GM12878 (cell line): ENCODE data around the gene C3orf49. TPM values are rescaled to one million over a fixed set of nuclear protein-coding genes. Genes with fewer than 3 reads are reported as not detected.

Experiments
- ATAC-seq: fragments of 200-7000 bp; cut with Tn5 transposase; 3 replicates; pipeline ENCODE4 v1.9.1; 2020; ENCODE audit warnings: mild to moderate bottlenecking, moderate library complexity
- BruUV-seq: library from RNA; stranded (reverse); fragments of 400-500 nt; replicated peaks from 2 replicates; lab custom pipeline; 2021; lab: Mats Ljungman, UMichigan
- CTCF ChIA-PET: fragments of 300-600 bp; sonication (Branson Sonifier 250); formaldehyde crosslinking; extraction: SDS; loops from one replicate; lab custom pipeline; 2021; ENCODE audit warnings: inconsistent platforms; lab: Yijun Ruan, JAX
- POLR2A ChIA-PET: fragments of 350-600 bp; formaldehyde crosslinking; extraction: SDS; loops from one replicate; lab custom pipeline; 2021; ENCODE audit warnings: inconsistent platforms; lab: Charles Lee
- RAD21 ChIA-PET: fragments of 300-600 bp; sonication (Branson Sonifier 250); formaldehyde crosslinking; loops from one replicate; lab custom pipeline; 2023; ENCODE audit warnings: antibody characterized with exemption; ENCODE audit not compliant: unreplicated experiment; lab: Charles Lee
- SMC1A ChIA-PET: fragments of 300-600 bp; sonication (Branson Sonifier 250); formaldehyde crosslinking; loops from one replicate; lab custom pipeline; 2023; ENCODE audit not compliant: unreplicated experiment, uncharacterized antibody; lab: Charles Lee
- DNase-seq: peaks from one replicate; pipeline ENCODE4 v3.0.0-alpha.2; 2011; ENCODE audit warnings: low read depth, low spot score
- FAIRE-seq: peaks from 3 replicates; lab custom pipeline; 2011; peaks lifted over from hg19 to GRCh38; lab: Jason Lieb, UNC
- H2AFZ ChIP-seq: 2 replicates; pipeline ENCODE4 v1.6.0; 2011; ENCODE audit warnings: low read depth, low read length, control low read depth; ENCODE audit not compliant: control insufficient read depth
- H3K27ac ChIP-seq: 2 replicates; pipeline ENCODE4 v1.5.1; 2011; ENCODE audit warnings: control low read depth; ENCODE audit not compliant: control insufficient read depth, insufficient read depth
- H3K27me3 ChIP-seq, 2 experiments: replicated peaks in 1 of 2; 2 replicates each; pipeline versions ENCODE4 v1.6.0 to v1.6.1; 2011; ENCODE audit warnings: low read length in 1 of 2; ENCODE audit not compliant: control insufficient read depth in 2 of 2, insufficient read depth in 2 of 2
- H3K36me3 ChIP-seq, 2 experiments: 2 replicates each; pipeline ENCODE4 v1.5.1; 2011; ENCODE audit warnings: low read length in 1 of 2; ENCODE audit not compliant: control insufficient read depth in 2 of 2, insufficient read depth in 2 of 2
- H3K4me1 ChIP-seq: 2 replicates; pipeline ENCODE4 v1.6.1; 2011; ENCODE audit warnings: mild to moderate bottlenecking, low read length, moderate library complexity, mixed read lengths; ENCODE audit not compliant: control insufficient read depth, insufficient read depth
- H3K4me2 ChIP-seq: 2 replicates; pipeline ENCODE4 v1.6.0; 2011; ENCODE audit warnings: control low read depth; ENCODE audit not compliant: control insufficient read depth, insufficient read depth
- H3K4me3 ChIP-seq: fragments of 200-600 bp; sonication (generic); 2 replicates; pipeline ENCODE4 v1.5.1; 2016
- H3K79me2 ChIP-seq: 2 replicates; pipeline ENCODE4 v1.6.0; 2011; ENCODE audit warnings: low read length; ENCODE audit not compliant: control insufficient read depth, insufficient read depth
- H3K9ac ChIP-seq: 2 replicates; pipeline ENCODE4 v1.8.0; 2011; ENCODE audit warnings: low read length, control low read depth, mixed read lengths; ENCODE audit not compliant: control insufficient read depth, insufficient read depth
- H3K9me3 ChIP-seq: replicated peaks from 3 replicates; pipeline ENCODE4 v1.5.1; 2011; ENCODE audit warnings: mild to moderate bottlenecking, low read length; ENCODE audit not compliant: control insufficient read depth, insufficient read depth
- H4K20me1 ChIP-seq: 2 replicates; pipeline ENCODE4 v1.6.0; 2011; ENCODE audit not compliant: control insufficient read depth, insufficient read depth
- EGR1 ChIP-seq, 2 experiments: IDR thresholded peaks; 1 replicate in 1 of 2; 2 replicates in 1 of 2; pipeline ENCODE4 v1.6.1; 2011 to 2012; ENCODE audit warnings: low read depth in 2 of 2, low read length in 2 of 2, borderline replicate concordance in 1 of 2, mild to moderate bottlenecking in 1 of 2, moderate library complexity in 1 of 2
- EZH2 ChIP-seq: IDR thresholded peaks from 2 replicates; pipeline ENCODE4 v1.6.1; 2012; ENCODE audit warnings: low read depth, mild to moderate bottlenecking, control low read depth, inconsistent platforms, low read length, borderline replicate concordance; ENCODE audit not compliant: control insufficient read depth
- FOXK2 ChIP-seq: fragments of 450-650 bp; IDR thresholded peaks from 2 replicates; pipeline ENCODE4 v1.6.1; 2017; ENCODE audit warnings: mild to moderate bottlenecking, moderate library complexity
- JUND ChIP-seq: IDR thresholded peaks from 2 replicates; pipeline ENCODE4 v1.6.1; 2012; ENCODE audit warnings: low read depth, mild to moderate bottlenecking, low read length, improper control_type of control experiment, moderate library complexity
- LARP7 ChIP-seq: fragments of 450-650 bp; IDR thresholded peaks from 2 replicates; pipeline ENCODE4 v1.6.1; 2017; ENCODE audit warnings: mild to moderate bottlenecking
- MTA2 ChIP-seq: fragments of 450-650 bp; IDR thresholded peaks from 2 replicates; pipeline ENCODE4 v1.6.1; 2016; ENCODE audit warnings: low read depth, mild to moderate bottlenecking, moderate library complexity
- MTA3 ChIP-seq: IDR thresholded peaks from 2 replicates; pipeline ENCODE4 v1.6.1; 2012; ENCODE audit warnings: low read length, inconsistent platforms, borderline replicate concordance
- SMAD1 ChIP-seq: fragments of 450-650 bp; IDR thresholded peaks from 2 replicates; pipeline ENCODE4 v1.6.1; 2018; ENCODE audit warnings: mild to moderate bottlenecking, low read depth; ENCODE audit not compliant: partially characterized antibody
- SP1 ChIP-seq: IDR thresholded peaks from one replicate; pipeline ENCODE4 v1.6.1; 2011; ENCODE audit warnings: low read depth, low read length
- YY1 ChIP-seq: IDR thresholded peaks from 2 replicates; pipeline ENCODE4 v1.6.1; 2011; ENCODE audit warnings: low read depth, mild to moderate bottlenecking, low read length
- ZNF592 ChIP-seq: fragments of 450-650 bp; IDR thresholded peaks from 2 replicates; pipeline ENCODE4 v1.6.1; 2017; ENCODE audit warnings: mild to moderate bottlenecking, moderate library complexity
- WGBS: methylation state at CpG from one replicate; pipeline ENCODE4 v1.1.6; 2016; ENCODE audit warnings: low lambda C conversion rate; ENCODE audit not compliant: insufficient replicate concordance, insufficient coverage; ENCODE audit errors: missing lambda C conversion rate; 5-methylcytosine and 5-hydroxymethylcytosine counted together
- in situ Hi-C: fragments of 300-500 bp; cut with MboI; formaldehyde crosslinking; loops from 9 replicates; pipeline ENCODE4 v1.14.3; 2018; ENCODE audit warnings: mixed read lengths
- intact Hi-C: fragments of 100-400 bp; cut with micrococcal nuclease; formaldehyde crosslinking; loops from one replicate; pipeline ENCODE4 v1.14.2; 2022; ENCODE audit not compliant: unreplicated experiment
- polyA plus RNA-seq, 11 experiments: library from polyadenylated mRNA; depleted of rRNA in 4 of 11; unstranded in 6 of 11; stranded (reverse) in 5 of 11; fragments of >200 nt; fragmentation: Nextera tagmentation in 4 of 11; fragmentation: Illumina TruSeq in 1 of 11; extraction: Ambion mirVana in 4 of 11; extraction: Trizol in 1 of 11; gene quantifications; 1 replicate in 1 of 11; 2 replicates in 10 of 11; pipeline versions ENCODE4 v1.2.1 to v1.2.3, GENCODE V29; 2011 to 2016; ENCODE audit warnings: inconsistent platforms in 2 of 11, missing spikeins in 2 of 11, low read depth in 1 of 11
- total RNA-seq, 4 experiments: library from RNA; depleted of rRNA in 3 of 4; stranded (reverse); fragments of >200 nt in 3 of 4; fragmentation: Illumina TruSeq in 1 of 4; extraction: Trizol in 1 of 4; gene quantifications; 2 replicates each; pipeline versions ENCODE4 v1.2.1 to v1.2.3, GENCODE V29; 2013 to 2021
- TF ChIP-seq, protein P1 (sequence below): IDR thresholded peaks from 2 replicates; pipeline ENCODE4 v1.6.1; 2012; ENCODE audit warnings: low read length, inconsistent platforms
- TF ChIP-seq, protein P2 (sequence below): fragments of 450-650 bp; IDR thresholded peaks from 2 replicates; pipeline ENCODE4 v1.6.1; 2017; ENCODE audit warnings: mild to moderate bottlenecking, low read depth, inconsistent platforms; ENCODE audit not compliant: poor library complexity, severe bottlenecking

Gene C3orf49
- total and polyA plus RNA-seq, 10 of the 15 experiments (the other 5 are each of a cell fraction or from before 2014, with no cell fraction given): 0.21 TPM; not detected in 9

DNA sequence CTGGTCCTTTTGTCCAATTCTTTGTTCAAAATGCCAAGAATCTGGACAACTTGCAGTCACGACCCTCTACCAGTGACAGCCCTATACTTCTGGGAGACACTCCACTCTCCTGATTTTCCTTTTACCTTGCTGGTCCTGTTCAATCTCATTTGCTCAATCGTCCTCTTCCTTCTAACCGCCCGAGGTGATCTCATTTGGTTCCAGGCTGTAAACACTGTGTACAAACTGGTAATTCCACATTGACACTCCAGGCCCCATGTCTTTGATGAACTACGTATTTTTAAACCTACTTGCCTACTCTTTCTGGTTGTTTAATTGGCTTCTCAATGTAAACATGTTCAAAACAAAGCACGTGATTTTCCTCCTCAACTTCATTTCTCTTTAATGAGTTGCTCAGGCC, 23.7 kb upstream of the C3orf49 start:
- FAIRE-seq: no peak
- CTCF ChIA-PET: no interaction called here

DNA sequence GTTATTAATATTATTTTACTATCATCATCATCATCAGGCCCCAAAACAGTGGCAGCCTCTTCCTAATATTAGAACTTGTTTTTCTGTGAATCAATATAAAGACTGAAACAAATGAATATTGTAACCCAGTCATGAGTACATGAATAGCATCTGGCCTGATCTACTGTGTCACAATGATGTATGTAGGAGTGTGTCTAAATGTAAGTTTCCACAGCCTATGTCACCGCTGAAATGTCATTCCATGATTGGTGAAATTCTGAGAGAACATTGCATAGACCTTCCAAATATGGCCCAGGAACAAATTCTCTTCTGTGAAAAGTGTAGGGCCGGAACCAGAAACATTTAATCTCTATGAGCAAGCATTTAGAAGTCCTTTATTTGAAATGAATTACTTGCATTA, 20.6 kb upstream of the C3orf49 start:
- Histone ChIP-seq H3K27ac (no peak overlapping the region), H3K27me3 (no peaks in the 10 kb centered on the region), H2AFZ (no peak overlapping the region), H3K9ac (no peak overlapping the region), H3K36me3 (no peaks in the 10 kb centered on the region), H3K4me2 (no peak overlapping the region), H3K9me3 (no peaks in the 10 kb centered on the region), H3K79me2 (no peaks in the 10 kb centered on the region), H4K20me1 (no peaks in the 10 kb centered on the region), H3K4me1 (no peaks in the 10 kb centered on the region), H3K4me3 (no peak overlapping the region)
- no peak for FAIRE-seq
- WGBS: 71% methylated on average over 2 of the region's 2 CpGs
- ChIA-PET SMC1A (no interaction called here), POLR2A (no interaction called here), CTCF (no interaction called here), RAD21 (no interaction called here)
- no peak for DNase-seq
- intact Hi-C loops: no loop called here
- in situ Hi-C loops: no loop called here
- ATAC-seq: no peak
- no TSS peak for BruUV-seq
- TF ChIP-seq LARP7 (no peak), JUND (no peak), ZNF592 (no peak), YY1 (no peak), FOXK2 (no peak), MTA2 (no peak), SP1 (no peak), SMAD1 (no peak)
- TF ChIP-seq, protein P1, sequence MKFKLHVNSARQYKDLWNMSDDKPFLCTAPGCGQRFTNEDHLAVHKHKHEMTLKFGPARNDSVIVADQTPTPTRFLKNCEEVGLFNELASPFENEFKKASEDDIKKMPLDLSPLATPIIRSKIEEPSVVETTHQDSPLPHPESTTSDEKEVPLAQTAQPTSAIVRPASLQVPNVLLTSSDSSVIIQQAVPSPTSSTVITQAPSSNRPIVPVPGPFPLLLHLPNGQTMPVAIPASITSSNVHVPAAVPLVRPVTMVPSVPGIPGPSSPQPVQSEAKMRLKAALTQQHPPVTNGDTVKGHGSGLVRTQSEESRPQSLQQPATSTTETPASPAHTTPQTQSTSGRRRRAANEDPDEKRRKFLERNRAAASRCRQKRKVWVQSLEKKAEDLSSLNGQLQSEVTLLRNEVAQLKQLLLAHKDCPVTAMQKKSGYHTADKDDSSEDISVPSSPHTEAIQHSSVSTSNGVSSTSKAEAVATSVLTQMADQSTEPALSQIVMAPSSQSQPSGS: no peak
- TF ChIP-seq, protein P2, sequence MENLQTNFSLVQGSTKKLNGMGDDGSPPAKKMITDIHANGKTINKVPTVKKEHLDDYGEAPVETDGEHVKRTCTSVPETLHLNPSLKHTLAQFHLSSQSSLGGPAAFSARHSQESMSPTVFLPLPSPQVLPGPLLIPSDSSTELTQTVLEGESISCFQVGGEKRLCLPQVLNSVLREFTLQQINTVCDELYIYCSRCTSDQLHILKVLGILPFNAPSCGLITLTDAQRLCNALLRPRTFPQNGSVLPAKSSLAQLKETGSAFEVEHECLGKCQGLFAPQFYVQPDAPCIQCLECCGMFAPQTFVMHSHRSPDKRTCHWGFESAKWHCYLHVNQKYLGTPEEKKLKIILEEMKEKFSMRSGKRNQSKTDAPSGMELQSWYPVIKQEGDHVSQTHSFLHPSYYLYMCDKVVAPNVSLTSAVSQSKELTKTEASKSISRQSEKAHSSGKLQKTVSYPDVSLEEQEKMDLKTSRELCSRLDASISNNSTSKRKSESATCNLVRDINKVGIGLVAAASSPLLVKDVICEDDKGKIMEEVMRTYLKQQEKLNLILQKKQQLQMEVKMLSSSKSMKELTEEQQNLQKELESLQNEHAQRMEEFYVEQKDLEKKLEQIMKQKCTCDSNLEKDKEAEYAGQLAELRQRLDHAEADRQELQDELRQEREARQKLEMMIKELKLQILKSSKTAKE: no peak

More for the DNA sequence above, 23.7 kb upstream of the C3orf49 start:
- Histone ChIP-seq H3K27me3 (no peaks in the 10 kb centered on the region), H3K9me3 (no peaks in the 10 kb centered on the region), H2AFZ (no peak overlapping the region), H3K4me3 (no peak overlapping the region), H3K36me3 (no peaks in the 10 kb centered on the region), H3K4me1 (no peaks in the 10 kb centered on the region)
- SMC1A ChIA-PET: no interaction called here
- no peak for DNase-seq
- RAD21 ChIA-PET: no interaction called here
- no TSS peak for BruUV-seq
- TF ChIP-seq EGR1 (IDR thresholded peaks at IDR 0.05; ENCODE audit: borderline replicate concordance in 1 of 2, low read depth in 2 of 2, low read length in 2 of 2): no peak
- no peak for TF ChIP-seq MTA3
- TF ChIP-seq EZH2: no peak
- TF ChIP-seq, all 136 proteins: peak for 0
- no peak for ATAC-seq
- WGBS: 42% methylated on average over 6 of the region's 6 CpGs
- no peak overlapping the region for H3K4me2 ChIP-seq
- H3K79me2 ChIP-seq: no peaks in the 10 kb centered on the region
- intact Hi-C loops: no loop called here
- in situ Hi-C loops: no loop called here
- no peaks in the 10 kb centered on the region for H4K20me1 ChIP-seq
- no peak overlapping the region for H3K27ac ChIP-seq
- H3K9ac ChIP-seq: no peak overlapping the region
- POLR2A ChIA-PET: no interaction called here
